ENCODE results near the gene CDH22.

DNA sequence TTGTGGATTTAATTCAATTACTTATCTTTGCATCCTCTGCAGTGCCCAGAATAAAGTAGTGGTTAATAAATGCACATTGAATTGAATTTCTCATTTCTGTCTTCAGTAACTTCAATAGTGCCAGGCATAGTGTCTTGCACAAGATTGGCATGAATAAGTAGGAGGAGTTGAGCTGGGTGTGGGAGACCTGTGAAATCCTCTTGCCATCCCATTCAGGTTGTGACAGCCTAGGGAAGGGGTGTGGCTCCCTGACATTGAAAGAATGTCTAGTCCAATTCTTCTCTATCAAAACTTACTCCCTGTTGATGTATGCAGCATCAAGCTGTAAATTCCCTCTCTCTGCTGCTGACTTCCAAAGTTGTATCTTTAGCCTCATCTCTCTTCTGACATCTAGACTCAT, 73.2 kb downstream of the CDH22 start:
- TF ChIP-seq, protein P1, sequence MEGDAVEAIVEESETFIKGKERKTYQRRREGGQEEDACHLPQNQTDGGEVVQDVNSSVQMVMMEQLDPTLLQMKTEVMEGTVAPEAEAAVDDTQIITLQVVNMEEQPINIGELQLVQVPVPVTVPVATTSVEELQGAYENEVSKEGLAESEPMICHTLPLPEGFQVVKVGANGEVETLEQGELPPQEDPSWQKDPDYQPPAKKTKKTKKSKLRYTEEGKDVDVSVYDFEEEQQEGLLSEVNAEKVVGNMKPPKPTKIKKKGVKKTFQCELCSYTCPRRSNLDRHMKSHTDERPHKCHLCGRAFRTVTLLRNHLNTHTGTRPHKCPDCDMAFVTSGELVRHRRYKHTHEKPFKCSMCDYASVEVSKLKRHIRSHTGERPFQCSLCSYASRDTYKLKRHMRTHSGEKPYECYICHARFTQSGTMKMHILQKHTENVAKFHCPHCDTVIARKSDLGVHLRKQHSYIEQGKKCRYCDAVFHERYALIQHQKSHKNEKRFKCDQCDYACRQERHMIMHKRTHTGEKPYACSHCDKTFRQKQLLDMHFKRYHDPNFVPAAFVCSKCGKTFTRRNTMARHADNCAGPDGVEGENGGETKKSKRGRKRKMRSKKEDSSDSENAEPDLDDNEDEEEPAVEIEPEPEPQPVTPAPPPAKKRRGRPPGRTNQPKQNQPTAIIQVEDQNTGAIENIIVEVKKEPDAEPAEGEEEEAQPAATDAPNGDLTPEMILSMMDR (conservative IDR thresholded peaks at IDR 0.05) = no peak
- TF ChIP-seq ZFX (IDR thresholded peaks at IDR 0.05) = no peak

Data from C4-2B (cell line).